Amniotic stem cell (primary cell): ENCODE data around the gene DYSF.

Experiments used
- DNase-seq: peaks from one replicate; lab custom pipeline; 2025; lab: John Stamatoyannopoulos, UW

The DYSF gene

GRCh38 chr2:71615767-71616730, 162.7 kb downstream of the DYSF start:
- DNase-seq, result no peak

- no peak for DNase-seq
Observed at GRCh38 chr2:71617266-71617665, 163.9 kb downstream of the DYSF start.

GRCh38 chr2:71618327-71619113, 165.2 kb downstream of the DYSF start:
- no peak for DNase-seq

GRCh38 chr2:71619230-71619741, 165.9 kb downstream of the DYSF start:
- DNase-seq, result no peak

GRCh38 chr2:71620116-71620515, 166.8 kb downstream of the DYSF start:
- no peak for DNase-seq

- DNase-seq, result no peak
Observed at GRCh38 chr2:71620851-71621251, 167.5 kb downstream of the DYSF start.

GRCh38 chr2:71629273-71629672, 175.9 kb downstream of the DYSF start:
- DNase-seq, result no peak

- no peak for DNase-seq
Observed at GRCh38 chr2:71629771-71630453, 176.6 kb downstream of the DYSF start.

GRCh38 chr2:71630454-71631328, 177.3 kb downstream of the DYSF start:
- DNase-seq, result no peak

GRCh38 chr2:71631411-71631931, 178.1 kb downstream of the DYSF start:
- peak; percentile 28 for DNase-seq

- DNase-seq, result no peak
Observed at GRCh38 chr2:71633086-71633485, 179.7 kb downstream of the DYSF start.

GRCh38 chr2:71634567-71634966, 181.2 kb downstream of the DYSF start:
- DNase-seq, result no peak

GRCh38 chr2:71635798-71636197, 182.4 kb downstream of the DYSF start:
- DNase-seq, result no peak

GRCh38 chr2:71637168-71637567, 183.8 kb downstream of the DYSF start:
- DNase-seq, result no peak

GRCh38 chr2:71637736-71638135, 184.4 kb downstream of the DYSF start:
- no peak for DNase-seq

- DNase-seq, result no peak
Observed at GRCh38 chr2:71639735-71640134, 186.4 kb downstream of the DYSF start.

- DNase-seq, result no peak
Observed at GRCh38 chr2:71640489-71640888, 187.1 kb downstream of the DYSF start.

GRCh38 chr2:71643674-71644357, 190.5 kb downstream of the DYSF start:
- no peak for DNase-seq

- DNase-seq, result peak; percentile 3
Observed at GRCh38 chr2:71646028-71646427, 192.7 kb downstream of the DYSF start.

- DNase-seq, result no peak
Observed at GRCh38 chr2:71647356-71647755, 194.0 kb downstream of the DYSF start.
